AG08395 (cell line): ENCODE measurements around the gene ARIH2.

Experiments
- DNase-seq: peaks from one replicate; pipeline ENCODE4 v3.0.0; 2012; ENCODE audit warnings: mixed read lengths, low spot score

Gene ARIH2

GRCh38 chr3:48929358-48930035, 10.9 kb downstream of the ARIH2 start:
- no peak for DNase-seq

- peak; percentile 30 for DNase-seq
Measured at GRCh38 chr3:48930590-48930989, 11.9 kb downstream of the ARIH2 start.

GRCh38 chr3:48931944-48932580, 13.4 kb downstream of the ARIH2 start:
- DNase-seq = no peak

GRCh38 chr3:48934333-48934991, 15.8 kb downstream of the ARIH2 start:
- DNase-seq = no peak

- DNase-seq = no peak
Measured at GRCh38 chr3:48935530-48935929, 16.9 kb downstream of the ARIH2 start.

- DNase-seq = no peak
Measured at GRCh38 chr3:48938156-48938555, 19.5 kb downstream of the ARIH2 start.

- DNase-seq = no peak
Measured at GRCh38 chr3:48938689-48939088, 20.0 kb downstream of the ARIH2 start.

- no peak for DNase-seq
Measured at GRCh38 chr3:48945432-48945831, 26.8 kb downstream of the ARIH2 start.

GRCh38 chr3:48945891-48946549, 27.4 kb downstream of the ARIH2 start:
- DNase-seq = no peak

- no peak for DNase-seq
Measured at GRCh38 chr3:48949376-48949717, 30.7 kb downstream of the ARIH2 start.

- no peak for DNase-seq
Measured at GRCh38 chr3:48950051-48950450, 31.4 kb downstream of the ARIH2 start.

- no peak for DNase-seq
Measured at GRCh38 chr3:48951764-48952163, 33.1 kb downstream of the ARIH2 start.

- no peak for DNase-seq
Measured at GRCh38 chr3:48952510-48953118, 34.0 kb downstream of the ARIH2 start.

- DNase-seq = no peak
Measured at GRCh38 chr3:48957006-48957705, 38.5 kb downstream of the ARIH2 start.

GRCh38 chr3:48960841-48961413, 42.3 kb downstream of the ARIH2 start:
- no peak for DNase-seq

GRCh38 chr3:48962340-48962739, 43.7 kb downstream of the ARIH2 start:
- DNase-seq = no peak

GRCh38 chr3:48962939-48963338, 44.3 kb downstream of the ARIH2 start:
- DNase-seq = no peak

- DNase-seq = no peak
Measured at GRCh38 chr3:48963591-48963990, 44.9 kb downstream of the ARIH2 start.

GRCh38 chr3:48966367-48966766, 47.7 kb downstream of the ARIH2 start:
- no peak for DNase-seq

- no peak for DNase-seq
Measured at GRCh38 chr3:48966876-48967361, 48.3 kb downstream of the ARIH2 start.

- no peak for DNase-seq
Measured at GRCh38 chr3:48970586-48970985, 51.9 kb downstream of the ARIH2 start.
